Fibroblast of villous mesenchyme (primary cell): Measurements from ENCODE around the gene WDR90. TPM values are rescaled to one million over a fixed set of nuclear protein-coding genes. Genes with fewer than 3 reads are reported as not detected.

Experiments
- DNase-seq: peaks from one replicate; pipeline ENCODE4 v3.0.0-alpha.2; 2010; ENCODE audit warnings: low read depth
- H3K4me3 ChIP-seq: 2 replicates; pipeline ENCODE4 v1.5.1; 2011; ENCODE audit warnings: low read depth, mild to moderate bottlenecking, low read length
- total RNA-seq: library from RNA; depleted of rRNA; stranded (reverse); fragments of >200 nt; gene quantifications from 2 replicates; pipeline ENCODE4 v1.2.3, GENCODE V29; 2012
- TF ChIP-seq, protein P1 (sequence below): IDR thresholded peaks from 2 replicates; pipeline ENCODE4 v1.5.1; 2012; ENCODE audit warnings: low read depth, mild to moderate bottlenecking, low read length; ENCODE audit not compliant: insufficient read depth

The WDR90 gene
- total RNA-seq, 1 donor: 12.5 TPM

- H3K4me3 ChIP-seq: no peak overlapping the region
- TF ChIP-seq, protein P1, sequence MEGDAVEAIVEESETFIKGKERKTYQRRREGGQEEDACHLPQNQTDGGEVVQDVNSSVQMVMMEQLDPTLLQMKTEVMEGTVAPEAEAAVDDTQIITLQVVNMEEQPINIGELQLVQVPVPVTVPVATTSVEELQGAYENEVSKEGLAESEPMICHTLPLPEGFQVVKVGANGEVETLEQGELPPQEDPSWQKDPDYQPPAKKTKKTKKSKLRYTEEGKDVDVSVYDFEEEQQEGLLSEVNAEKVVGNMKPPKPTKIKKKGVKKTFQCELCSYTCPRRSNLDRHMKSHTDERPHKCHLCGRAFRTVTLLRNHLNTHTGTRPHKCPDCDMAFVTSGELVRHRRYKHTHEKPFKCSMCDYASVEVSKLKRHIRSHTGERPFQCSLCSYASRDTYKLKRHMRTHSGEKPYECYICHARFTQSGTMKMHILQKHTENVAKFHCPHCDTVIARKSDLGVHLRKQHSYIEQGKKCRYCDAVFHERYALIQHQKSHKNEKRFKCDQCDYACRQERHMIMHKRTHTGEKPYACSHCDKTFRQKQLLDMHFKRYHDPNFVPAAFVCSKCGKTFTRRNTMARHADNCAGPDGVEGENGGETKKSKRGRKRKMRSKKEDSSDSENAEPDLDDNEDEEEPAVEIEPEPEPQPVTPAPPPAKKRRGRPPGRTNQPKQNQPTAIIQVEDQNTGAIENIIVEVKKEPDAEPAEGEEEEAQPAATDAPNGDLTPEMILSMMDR: no peak
- DNase-seq: no peak
Measured at GRCh38 chr16:647173-647902, 1.8 kb upstream of the WDR90 start.

DNA sequence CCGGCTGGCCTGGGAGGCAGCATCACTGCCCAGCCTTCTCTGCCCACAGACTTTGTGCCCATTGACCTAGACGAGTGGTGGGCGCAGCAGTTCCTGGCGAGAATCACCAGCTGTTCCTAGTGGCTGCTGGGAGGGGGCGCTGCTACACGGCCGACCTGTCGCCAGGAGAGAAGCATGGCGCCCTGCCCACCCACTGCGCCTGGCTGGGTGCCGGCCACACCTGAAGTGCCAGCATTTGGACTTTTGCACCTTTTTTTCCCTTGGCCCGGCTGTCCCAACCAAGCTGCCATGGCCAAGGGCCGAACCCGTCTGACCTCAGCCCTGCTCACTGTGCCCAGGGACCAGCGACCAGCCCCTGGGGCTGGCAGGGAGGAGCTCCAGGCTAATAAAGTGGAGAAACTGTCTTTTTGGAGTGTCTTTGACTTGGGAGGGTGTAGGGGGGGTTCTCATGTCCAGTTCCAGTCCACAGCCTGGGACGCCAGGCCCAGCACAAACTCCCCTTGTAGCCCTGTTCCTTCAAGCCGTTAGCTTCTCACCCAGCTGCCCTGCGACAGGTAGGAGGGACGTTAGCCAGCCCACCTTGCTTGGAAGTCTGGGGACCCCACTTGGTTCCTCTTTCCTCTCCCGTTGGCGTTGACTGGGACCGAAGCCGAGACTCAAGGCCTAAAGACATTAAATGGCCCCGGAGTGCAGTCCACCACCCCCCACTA is 939 bp upstream of the WDR90 start:
- no peak for DNase-seq
- TF ChIP-seq, protein P1: peak; percentile 40
- H3K4me3 ChIP-seq: peak overlapping the region; percentile 63

- TF ChIP-seq, protein P1: no peak
- DNase-seq: no peak
Measured at GRCh38 chr16:649631-650030, 466 bp downstream of the WDR90 start.

GRCh38 chr16:651844-652243 is 2.7 kb downstream of the WDR90 start:
- TF ChIP-seq, protein P1: no peak
- H3K4me3 ChIP-seq: no peak overlapping the region
- no peak for DNase-seq

More at GRCh38 chr16:649631-650030, 466 bp downstream of the WDR90 start:
- H3K4me3 ChIP-seq: peak overlapping the region; percentile 63

- TF ChIP-seq, protein P1: no peak
- H3K4me3 ChIP-seq: no peak overlapping the region
- DNase-seq: no peak
Measured at GRCh38 chr16:652454-653305, 3.5 kb downstream of the WDR90 start.

GRCh38 chr16:654034-654433 is 4.9 kb downstream of the WDR90 start:
- H3K4me3 ChIP-seq: no peak overlapping the region
- DNase-seq: no peak
- TF ChIP-seq, protein P1: no peak
